GF-D8 (cell line): Measurements from ENCODE around the gene SERPINA12.
"Not testable (repeated sequence)": the region's sequence is repeated elsewhere in the genome, so short reads cannot be mapped to it uniquely, and the experiment has no call there.

Source experiments
- DNase-seq: peaks from one replicate; lab custom pipeline; 2025; lab: John Stamatoyannopoulos, UW

SERPINA12 gene

GRCh38 chr14:94491511-94491910 lies 17.8 kb downstream of the SERPINA12 start:
- no peak for DNase-seq

- DNase-seq = no peak
Observed at GRCh38 chr14:94489336-94489735, 19.9 kb downstream of the SERPINA12 start.

GRCh38 chr14:94486883-94487282 lies 22.4 kb downstream of the SERPINA12 start:
- no peak for DNase-seq

- no peak for DNase-seq
Observed at GRCh38 chr14:94485944-94486841, 23.1 kb downstream of the SERPINA12 start.

GRCh38 chr14:94484481-94484880 lies 24.8 kb downstream of the SERPINA12 start:
- DNase-seq = no peak

- no peak for DNase-seq
Observed at GRCh38 chr14:94483729-94484275, 25.5 kb downstream of the SERPINA12 start.

GRCh38 chr14:94483071-94483451 lies 26.2 kb downstream of the SERPINA12 start:
- DNase-seq = no peak

GRCh38 chr14:94482132-94483070 lies 26.9 kb downstream of the SERPINA12 start:
- not testable (repeated sequence) for DNase-seq

- DNase-seq = no peak
Observed at GRCh38 chr14:94481468-94482131, 27.7 kb downstream of the SERPINA12 start.

- DNase-seq = no peak
Observed at GRCh38 chr14:94480809-94481208, 28.5 kb downstream of the SERPINA12 start.

- no peak for DNase-seq
Observed at GRCh38 chr14:94478420-94478819, 30.8 kb downstream of the SERPINA12 start.

GRCh38 chr14:94476023-94476422 lies 33.2 kb downstream of the SERPINA12 start, which contains the start of gene SERPINA9:
Gene SERPINA9, minus strand, starts transcription at chr14:94476197. Its CDS starts 6,357 bp downstream, at chr14:94469840.
- no peak for DNase-seq

GRCh38 chr14:94474581-94475031 lies 34.7 kb downstream of the SERPINA12 start:
- DNase-seq = no peak

- DNase-seq = no peak
Observed at GRCh38 chr14:94473666-94474410, 35.4 kb downstream of the SERPINA12 start.

- no peak for DNase-seq
Observed at GRCh38 chr14:94472842-94473241, 36.4 kb downstream of the SERPINA12 start.

- no peak for DNase-seq
Observed at GRCh38 chr14:94471045-94471444, 38.2 kb downstream of the SERPINA12 start.

- DNase-seq = no peak
Observed at GRCh38 chr14:94470311-94470710, 39.0 kb downstream of the SERPINA12 start.

GRCh38 chr14:94469261-94469660 lies 40.0 kb downstream of the SERPINA12 start:
- DNase-seq = no peak

GRCh38 chr14:94467728-94468520 lies 41.3 kb downstream of the SERPINA12 start:
- DNase-seq = no peak
